Hematopoietic multipotent progenitor cell treated with erythropoietin and hydrocortisone succinate and interleukin-3 and kit ligand, for 17 days (in vitro differentiated cells): Measurements from ENCODE around the gene BTBD17.
"Not testable (repeated sequence)": the region's sequence is repeated elsewhere in the genome, so short reads cannot be mapped to it uniquely, and the experiment has no call there.

ENCODE experiments used
- DNase-seq: peaks from one replicate; pipeline ENCODE4 v3.0.0-alpha.2; 2015; ENCODE audit warnings: low spot score

Gene BTBD17, protein sequence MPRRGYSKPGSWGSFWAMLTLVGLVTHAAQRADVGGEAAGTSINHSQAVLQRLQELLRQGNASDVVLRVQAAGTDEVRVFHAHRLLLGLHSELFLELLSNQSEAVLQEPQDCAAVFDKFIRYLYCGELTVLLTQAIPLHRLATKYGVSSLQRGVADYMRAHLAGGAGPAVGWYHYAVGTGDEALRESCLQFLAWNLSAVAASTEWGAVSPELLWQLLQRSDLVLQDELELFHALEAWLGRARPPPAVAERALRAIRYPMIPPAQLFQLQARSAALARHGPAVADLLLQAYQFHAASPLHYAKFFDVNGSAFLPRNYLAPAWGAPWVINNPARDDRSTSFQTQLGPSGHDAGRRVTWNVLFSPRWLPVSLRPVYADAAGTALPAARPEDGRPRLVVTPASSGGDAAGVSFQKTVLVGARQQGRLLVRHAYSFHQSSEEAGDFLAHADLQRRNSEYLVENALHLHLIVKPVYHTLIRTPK

GRCh38 chr17:74361230-74362068 is at the start of gene BTBD17:
Gene BTBD17 (minus strand): TSS chr17:74361868. CDS start chr17:74361819, 49 bp downstream.
- DNase-seq, result peak; percentile 51

GRCh38 chr17:74410001-74410443 is 48.4 kb upstream of the BTBD17 start:
- DNase-seq, result no peak

DNA sequence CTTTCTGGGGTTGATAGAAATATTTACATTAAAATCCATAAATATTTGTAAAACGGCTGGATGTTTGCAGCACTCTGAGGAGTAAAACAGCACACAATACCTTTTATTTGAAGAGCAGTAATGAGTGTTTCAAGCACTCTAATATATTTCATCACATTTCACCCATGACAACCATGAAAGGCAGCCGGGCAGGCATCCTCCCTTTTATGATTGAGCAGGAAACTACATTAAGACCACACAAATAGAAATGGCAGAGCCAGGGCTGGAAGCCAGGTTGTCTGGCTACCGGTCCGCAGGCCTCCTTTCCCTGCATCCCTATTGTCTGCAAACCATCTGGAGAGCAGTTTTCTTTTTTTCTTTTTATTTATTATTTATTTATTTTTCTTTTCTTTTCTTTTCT is 47.1 kb upstream of the BTBD17 start:
- DNase-seq, result no peak

- DNase-seq, result no peak
Observed at GRCh38 chr17:74408262-74408661, 46.6 kb upstream of the BTBD17 start.

DNA sequence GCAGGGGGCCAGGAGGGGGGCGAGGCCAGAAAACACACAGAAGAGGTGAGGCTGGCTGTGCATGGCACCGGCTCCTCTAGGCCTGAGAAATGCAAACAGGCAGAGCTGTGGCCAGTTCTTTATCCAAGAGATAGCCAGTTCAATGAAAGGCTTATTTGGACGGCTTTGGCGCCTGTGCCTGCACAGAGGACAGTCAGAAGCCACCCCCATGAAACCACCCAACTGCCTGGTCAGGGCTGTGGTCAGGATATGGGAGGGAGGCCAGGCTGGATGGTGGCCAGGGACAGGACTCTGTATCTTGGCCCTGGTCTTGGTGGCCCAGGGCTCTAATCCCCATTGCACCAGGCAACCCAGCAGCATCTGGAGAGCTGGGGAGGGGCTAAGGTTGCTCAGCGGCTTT is 45.7 kb upstream of the BTBD17 start:
- no peak for DNase-seq

- not testable (repeated sequence) for DNase-seq
Observed at GRCh38 chr17:74405311-74405710, 43.6 kb upstream of the BTBD17 start.

GRCh38 chr17:74404789-74405188 is 43.1 kb upstream of the BTBD17 start:
- no peak for DNase-seq

DNA sequence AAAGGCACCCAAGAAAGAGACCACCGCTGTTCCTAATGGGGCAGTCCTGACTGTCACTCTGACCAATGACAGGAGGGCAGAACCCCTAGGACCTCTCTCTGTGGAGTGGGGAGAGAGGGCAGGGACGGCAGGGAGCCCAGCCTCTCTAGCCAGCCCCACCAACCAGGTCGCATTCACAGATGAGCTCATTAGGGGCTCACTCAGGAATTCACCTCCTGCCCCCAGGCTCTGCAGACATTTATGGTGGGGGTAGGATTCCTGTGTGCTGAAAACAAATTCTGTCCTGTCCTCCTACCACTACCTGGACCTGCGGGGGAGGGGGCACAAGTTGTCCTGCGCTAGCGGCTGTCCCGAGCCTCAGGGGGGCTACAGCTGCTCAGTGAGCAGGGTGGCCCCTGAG is 42.5 kb upstream of the BTBD17 start:
- DNase-seq, result no peak

DNA sequence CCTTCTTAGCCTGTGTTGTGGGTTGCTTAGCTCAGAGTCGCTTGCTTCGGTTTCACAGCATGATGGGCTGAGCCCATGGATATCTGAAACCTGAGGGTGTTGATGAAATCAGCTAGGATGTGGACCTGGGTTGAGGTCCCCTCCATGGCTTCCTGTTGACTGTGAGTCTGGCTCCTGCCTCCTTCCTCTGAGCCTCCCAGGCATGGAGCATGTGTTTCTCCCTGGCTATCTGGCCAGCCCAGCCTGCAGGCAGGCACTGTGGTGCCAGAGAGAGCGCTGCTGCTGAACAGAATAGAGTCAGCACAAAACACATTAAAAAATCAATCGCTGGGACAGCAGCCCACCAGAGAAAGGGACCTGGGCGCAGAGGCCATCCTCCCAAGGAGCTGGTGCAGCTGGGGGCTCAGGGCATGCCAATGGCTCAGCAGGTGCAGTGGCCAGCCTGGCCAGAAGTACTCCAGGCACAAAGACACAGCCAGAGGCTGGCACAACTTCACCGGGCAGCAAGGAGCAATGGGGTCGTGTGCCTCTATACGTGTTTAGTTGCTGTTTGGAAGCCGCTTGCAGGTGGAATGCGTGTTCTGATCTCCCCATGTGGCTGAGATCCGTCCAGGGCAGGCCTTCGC is 42.0 kb upstream of the BTBD17 start:
- no peak for DNase-seq

DNA sequence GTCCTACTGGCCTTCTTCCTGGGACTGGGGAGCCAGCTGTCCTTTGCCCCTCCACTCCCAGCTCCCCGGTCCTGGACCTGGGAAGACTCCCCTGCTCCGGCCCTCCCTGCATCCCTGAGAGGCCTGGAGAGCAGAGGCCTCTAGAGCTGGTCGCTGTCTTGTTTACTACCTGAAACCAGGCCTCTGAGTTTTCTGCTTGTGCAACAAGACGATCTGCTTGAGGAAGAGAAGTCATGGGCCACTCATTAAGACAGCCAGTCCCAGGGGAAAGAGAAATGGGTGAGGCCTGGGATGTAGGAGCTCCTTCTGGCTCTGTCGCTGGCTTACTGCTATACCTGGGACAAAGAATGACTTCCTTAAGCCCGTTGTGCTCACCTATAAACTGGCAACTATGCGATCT is 40.4 kb upstream of the BTBD17 start:
- DNase-seq, result no peak

DNA sequence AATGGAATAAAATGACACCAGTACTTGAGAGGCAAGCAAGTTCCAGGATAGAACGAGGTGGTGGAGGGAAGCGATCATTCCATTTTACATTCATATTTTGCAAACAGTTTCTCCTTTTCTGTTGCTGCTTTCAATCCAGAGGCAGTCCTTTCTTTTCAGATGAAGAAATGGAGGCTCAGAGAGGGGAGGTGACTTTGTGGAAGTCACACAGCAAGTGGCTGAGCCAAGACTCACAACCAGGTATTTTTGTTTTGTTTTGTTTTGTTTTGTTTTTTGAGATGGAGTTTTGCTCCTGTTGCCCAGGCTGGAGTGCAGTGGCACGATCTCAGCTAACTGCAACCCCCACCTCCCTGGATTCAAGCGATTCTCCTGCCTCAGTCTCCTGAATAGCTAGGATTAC is 34.9 kb upstream of the BTBD17 start:
- DNase-seq, result no peak

- DNase-seq, result no peak
Observed at GRCh38 chr17:74394977-74395376, 33.3 kb upstream of the BTBD17 start.

- no peak for DNase-seq
Observed at GRCh38 chr17:74394275-74394950, 32.7 kb upstream of the BTBD17 start.

- DNase-seq, result no peak
Observed at GRCh38 chr17:74393346-74393942, 31.8 kb upstream of the BTBD17 start.

DNA sequence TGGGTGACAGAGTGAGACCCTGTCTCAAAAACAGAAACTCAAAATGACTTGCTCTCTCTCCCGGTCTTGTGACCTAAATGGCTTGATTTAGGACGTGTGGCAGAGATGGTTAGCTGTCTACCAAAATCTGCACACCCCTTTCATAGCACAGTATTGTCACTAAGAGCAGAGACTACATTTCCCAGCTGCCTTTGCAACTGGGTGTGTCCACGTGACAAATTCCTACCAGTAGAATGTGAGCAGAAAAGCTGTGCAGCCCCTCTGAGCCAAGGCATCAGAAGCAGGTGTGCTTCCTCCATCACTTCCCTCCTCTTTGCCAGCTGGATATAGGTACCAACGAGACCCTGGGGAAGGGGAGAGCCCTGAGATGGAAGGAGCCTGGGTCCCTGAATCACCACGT is 31.2 kb upstream of the BTBD17 start:
- DNase-seq, result no peak

GRCh38 chr17:74391771-74392170 is 30.1 kb upstream of the BTBD17 start:
- no peak for DNase-seq

- DNase-seq, result no peak
Observed at GRCh38 chr17:74390680-74391653, 29.3 kb upstream of the BTBD17 start.

DNA sequence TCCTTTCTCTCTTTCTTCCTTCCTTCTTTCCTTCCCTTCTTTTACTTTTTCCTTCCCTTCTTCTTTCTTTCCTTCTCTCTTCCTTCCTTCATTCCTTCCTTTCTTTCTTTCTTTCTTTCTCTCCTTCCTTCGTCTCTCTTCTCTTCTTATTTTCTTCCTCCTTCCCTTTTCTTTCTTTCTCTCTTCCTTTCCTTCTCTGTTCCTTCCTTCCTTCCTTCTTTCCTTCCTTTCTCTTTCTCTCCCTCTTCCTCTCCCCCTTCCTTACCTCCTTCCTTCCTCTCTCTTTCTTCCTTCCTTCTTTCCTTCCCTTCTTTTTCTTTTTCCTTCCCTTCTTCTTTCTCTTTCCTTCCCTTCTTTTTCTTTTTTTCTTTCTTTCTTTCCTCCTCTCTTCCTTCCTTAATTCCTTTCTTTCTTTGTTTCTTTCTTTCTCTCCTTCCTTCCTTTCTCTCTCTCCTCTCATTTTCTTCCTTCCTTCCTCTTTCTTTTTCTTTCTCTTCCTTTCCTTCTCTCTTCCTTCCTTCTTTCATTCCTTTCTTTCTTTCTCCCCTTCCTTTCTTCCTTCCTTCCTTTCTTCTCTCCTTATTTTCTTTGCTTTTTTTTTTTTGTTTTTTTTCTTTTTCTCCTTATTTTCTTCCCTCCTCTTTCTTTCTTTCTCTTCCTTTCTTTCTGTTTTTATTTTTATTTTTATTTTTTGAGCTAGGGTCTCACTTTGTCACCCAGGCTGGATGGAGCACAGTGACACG is 28.4 kb upstream of the BTBD17 start:
- DNase-seq, result no peak

- DNase-seq, result no peak
Observed at GRCh38 chr17:74389084-74389753, 27.6 kb upstream of the BTBD17 start.
